Ishikawa (cell line): ENCODE data around the gene RANBP17.

Experiments used
- CEBPB ChIP-seq: IDR thresholded peaks from 2 replicates; pipeline ENCODE4 v1.6.1; 2012
- CREB1 ChIP-seq: IDR thresholded peaks from 2 replicates; pipeline ENCODE4 v1.6.1; 2012; ENCODE audit warnings: low read depth
- EGR1 ChIP-seq: IDR thresholded peaks from 2 replicates; pipeline ENCODE4 v1.6.1; 2012
- EP300 ChIP-seq: IDR thresholded peaks from 2 replicates; pipeline ENCODE4 v1.6.1; 2012; ENCODE audit warnings: borderline replicate concordance
- FOXM1 ChIP-seq: IDR thresholded peaks from 2 replicates; pipeline ENCODE4 v1.6.1; 2012; ENCODE audit warnings: low read depth, borderline replicate concordance
- NFIC ChIP-seq: IDR thresholded peaks from 2 replicates; pipeline ENCODE4 v1.6.1; 2012
- RAD21 ChIP-seq: IDR thresholded peaks from 2 replicates; pipeline ENCODE4 v1.6.1; 2012; ENCODE audit warnings: low read depth
- TAF1 ChIP-seq: IDR thresholded peaks from 2 replicates; pipeline ENCODE4 v1.6.1; 2012; ENCODE audit warnings: low read depth, mild to moderate bottlenecking
- TCF12 ChIP-seq: IDR thresholded peaks from 2 replicates; pipeline ENCODE4 v1.6.1; 2012; ENCODE audit warnings: low read depth
- TEAD4 ChIP-seq: IDR thresholded peaks from 2 replicates; pipeline ENCODE4 v1.6.1; 2012
- USF1 ChIP-seq: IDR thresholded peaks from 2 replicates; pipeline ENCODE4 v1.6.1; 2012
- YY1 ChIP-seq: IDR thresholded peaks from 2 replicates; pipeline ENCODE4 v1.6.1; 2012; ENCODE audit warnings: low read depth
- ZBTB7A ChIP-seq: IDR thresholded peaks from 2 replicates; pipeline ENCODE4 v1.6.1; 2012; ENCODE audit warnings: low read depth
- TF ChIP-seq, protein P1 (sequence below): IDR thresholded peaks from 2 replicates; pipeline ENCODE4 v1.6.1; 2012; ENCODE audit warnings: low read depth, mild to moderate bottlenecking
- TF ChIP-seq, protein P2 (sequence below): IDR thresholded peaks from 2 replicates; pipeline ENCODE4 v1.6.1; 2012

The RANBP17 gene

GRCh38 chr5:171102877-171103610 lies 241.2 kb downstream of the RANBP17 start:
- TF ChIP-seq FOXM1 (no peak), USF1 (no peak), YY1 (no peak), CEBPB (no peak), RAD21 (no peak), CREB1 (no peak), TCF12 (no peak), EP300 (no peak), TEAD4 (no peak), NFIC (no peak), ZBTB7A (no peak), EGR1 (no peak)
- TF ChIP-seq, protein P1, sequence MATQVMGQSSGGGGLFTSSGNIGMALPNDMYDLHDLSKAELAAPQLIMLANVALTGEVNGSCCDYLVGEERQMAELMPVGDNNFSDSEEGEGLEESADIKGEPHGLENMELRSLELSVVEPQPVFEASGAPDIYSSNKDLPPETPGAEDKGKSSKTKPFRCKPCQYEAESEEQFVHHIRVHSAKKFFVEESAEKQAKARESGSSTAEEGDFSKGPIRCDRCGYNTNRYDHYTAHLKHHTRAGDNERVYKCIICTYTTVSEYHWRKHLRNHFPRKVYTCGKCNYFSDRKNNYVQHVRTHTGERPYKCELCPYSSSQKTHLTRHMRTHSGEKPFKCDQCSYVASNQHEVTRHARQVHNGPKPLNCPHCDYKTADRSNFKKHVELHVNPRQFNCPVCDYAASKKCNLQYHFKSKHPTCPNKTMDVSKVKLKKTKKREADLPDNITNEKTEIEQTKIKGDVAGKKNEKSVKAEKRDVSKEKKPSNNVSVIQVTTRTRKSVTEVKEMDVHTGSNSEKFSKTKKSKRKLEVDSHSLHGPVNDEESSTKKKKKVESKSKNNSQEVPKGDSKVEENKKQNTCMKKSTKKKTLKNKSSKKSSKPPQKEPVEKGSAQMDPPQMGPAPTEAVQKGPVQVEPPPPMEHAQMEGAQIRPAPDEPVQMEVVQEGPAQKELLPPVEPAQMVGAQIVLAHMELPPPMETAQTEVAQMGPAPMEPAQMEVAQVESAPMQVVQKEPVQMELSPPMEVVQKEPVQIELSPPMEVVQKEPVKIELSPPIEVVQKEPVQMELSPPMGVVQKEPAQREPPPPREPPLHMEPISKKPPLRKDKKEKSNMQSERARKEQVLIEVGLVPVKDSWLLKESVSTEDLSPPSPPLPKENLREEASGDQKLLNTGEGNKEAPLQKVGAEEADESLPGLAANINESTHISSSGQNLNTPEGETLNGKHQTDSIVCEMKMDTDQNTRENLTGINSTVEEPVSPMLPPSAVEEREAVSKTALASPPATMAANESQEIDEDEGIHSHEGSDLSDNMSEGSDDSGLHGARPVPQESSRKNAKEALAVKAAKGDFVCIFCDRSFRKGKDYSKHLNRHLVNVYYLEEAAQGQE = no peak
- TF ChIP-seq, protein P2, sequence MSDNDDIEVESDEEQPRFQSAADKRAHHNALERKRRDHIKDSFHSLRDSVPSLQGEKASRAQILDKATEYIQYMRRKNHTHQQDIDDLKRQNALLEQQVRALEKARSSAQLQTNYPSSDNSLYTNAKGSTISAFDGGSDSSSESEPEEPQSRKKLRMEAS = no peak

DNA sequence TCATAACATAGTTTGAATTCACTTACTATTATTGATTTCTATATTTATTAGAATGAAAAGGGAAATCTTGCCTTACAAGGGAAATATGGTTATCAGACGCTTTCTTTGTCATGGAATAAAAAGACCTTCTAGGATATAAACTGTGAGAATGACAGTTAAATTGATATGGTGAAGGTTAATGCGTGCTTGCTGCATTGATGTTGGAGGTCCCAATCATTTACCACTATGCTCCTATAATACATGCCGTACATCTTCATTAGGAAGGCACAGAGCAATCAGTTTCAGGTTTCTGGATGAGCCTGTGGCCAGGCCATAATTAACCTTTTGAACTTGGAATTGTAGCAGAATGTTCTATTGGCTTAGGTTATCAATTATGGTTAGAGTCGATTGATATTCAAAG lies 245.9 kb downstream of the RANBP17 start:
- TF ChIP-seq, protein P2 = no peak
- no peak for TF ChIP-seq EP300
- no peak for TF ChIP-seq CREB1
- TF ChIP-seq FOXM1 = no peak
- no peak for TF ChIP-seq ZBTB7A
- no peak for TF ChIP-seq RAD21
- TF ChIP-seq, protein P1 = no peak
- TF ChIP-seq NFIC = no peak
- no peak for TF ChIP-seq TEAD4
- no peak for TF ChIP-seq YY1
- no peak for TF ChIP-seq TCF12
- TF ChIP-seq USF1 = no peak
- TF ChIP-seq EGR1 = no peak
- TF ChIP-seq CEBPB = no peak
- no peak for TF ChIP-seq TAF1

- TF ChIP-seq YY1 (no peak), TCF12 (no peak), CEBPB (no peak), USF1 (no peak), EP300 (no peak), RAD21 (no peak), NFIC (no peak)
- TF ChIP-seq, protein P2 = no peak
Measured at GRCh38 chr5:171115519-171115918, 253.7 kb downstream of the RANBP17 start.

DNA sequence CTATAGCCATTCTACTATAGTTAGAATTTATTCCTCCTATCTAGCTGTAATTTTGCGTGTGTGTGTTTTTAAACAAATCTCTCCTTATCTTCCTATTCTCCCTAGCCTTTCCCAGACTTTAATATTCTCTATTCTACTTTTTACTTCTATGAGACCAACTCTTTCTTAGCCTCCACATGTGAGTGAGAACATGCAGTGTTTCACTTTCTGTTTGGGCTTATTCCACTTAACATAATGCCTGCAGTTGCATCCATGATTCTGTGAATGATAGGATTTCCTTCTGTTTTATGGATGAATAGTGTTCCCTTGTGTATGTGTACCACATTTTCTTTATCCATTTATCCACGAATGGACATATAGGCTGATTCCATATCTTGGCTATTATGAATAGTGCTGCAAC lies 254.9 kb downstream of the RANBP17 start:
- TF ChIP-seq USF1 = no peak
- TF ChIP-seq CEBPB = no peak
- no peak for TF ChIP-seq EP300
- no peak for TF ChIP-seq TEAD4
- TF ChIP-seq RAD21 = no peak
- TF ChIP-seq EGR1 = no peak
- no peak for TF ChIP-seq ZBTB7A
- TF ChIP-seq, protein P1 = no peak
- TF ChIP-seq, protein P2 = no peak
- no peak for TF ChIP-seq CREB1
- TF ChIP-seq FOXM1 = no peak
- no peak for TF ChIP-seq NFIC
- no peak for TF ChIP-seq YY1
- TF ChIP-seq TCF12 = no peak
- TF ChIP-seq TAF1 = no peak
